HUDEP-2 (cell line): Measurements from ENCODE around the gene MRPS5.
A peak's percentile ranks its signal among the peaks of the same experiment; 100 is the strongest.

Experiments
- DNase-seq, 76 experiments: peaks; one replicate each; lab custom pipeline; 2025; ENCODE audit not compliant: unreplicated experiment in 76 of 76; lab: John Stamatoyannopoulos, UW

MRPS5 gene

GRCh38 chr2:95091885-95092555 is 29.6 kb downstream of the MRPS5 start:
- DNase-seq: no peak

- DNase-seq: no peak
Observed at GRCh38 chr2:95087379-95087778, 34.2 kb downstream of the MRPS5 start.

GRCh38 chr2:95086017-95086416 is 35.6 kb downstream of the MRPS5 start:
- no peak for DNase-seq

GRCh38 chr2:95082477-95082876 is 39.1 kb downstream of the MRPS5 start:
- no peak for DNase-seq

GRCh38 chr2:95079199-95079683 is 42.4 kb downstream of the MRPS5 start:
- no peak for DNase-seq

GRCh38 chr2:95077861-95078603 is 43.6 kb downstream of the MRPS5 start:
- DNase-seq: no peak

GRCh38 chr2:95077530-95077825 is 44.1 kb downstream of the MRPS5 start:
- peak in 2 of 76 experiments; percentile 2 to 30 for DNase-seq

- DNase-seq: peak in 46 of 76 experiments; percentile 6 to 60 (median 32)
Observed at GRCh38 chr2:95076705-95077529, 44.7 kb downstream of the MRPS5 start.

- DNase-seq: peak in 1 of 76 experiments; percentile 4
Observed at GRCh38 chr2:95075440-95076132, 46.0 kb downstream of the MRPS5 start.

GRCh38 chr2:95074663-95075439 is 46.8 kb downstream of the MRPS5 start:
- no peak for DNase-seq

GRCh38 chr2:95073856-95074662 is 47.5 kb downstream of the MRPS5 start:
- DNase-seq: no peak

- DNase-seq: no peak
Observed at GRCh38 chr2:95072424-95072823, 49.2 kb downstream of the MRPS5 start.

GRCh38 chr2:95071856-95072255 is 49.8 kb downstream of the MRPS5 start:
- DNase-seq: no peak

GRCh38 chr2:95069465-95069864 is 52.1 kb downstream of the MRPS5 start:
- DNase-seq: no peak

GRCh38 chr2:95068256-95068655 is 53.4 kb downstream of the MRPS5 start:
- no peak for DNase-seq

GRCh38 chr2:95063086-95063958 is 58.3 kb downstream of the MRPS5 start:
- DNase-seq: no peak

- DNase-seq: no peak
Observed at GRCh38 chr2:95062242-95063085, 59.1 kb downstream of the MRPS5 start.
